HG03159 (cell line): ENCODE data around the gene CTBP2.
"Not testable (repeated sequence)": the region's sequence is repeated elsewhere in the genome, so short reads cannot be mapped to it uniquely, and the experiment has no call there.

Experiments
- ATAC-seq: cut with Tn5 transposase; IDR thresholded peaks from one replicate; pipeline ENCODE4 v1.9.1; 2021; ENCODE audit warnings: mild to moderate bottlenecking, moderate library complexity; ENCODE audit not compliant: unreplicated experiment

Gene CTBP2

GRCh38 chr10:125093199-125093973 is 67.0 kb downstream of the CTBP2 start:
- no peak for ATAC-seq

- no peak for ATAC-seq
Measured at GRCh38 chr10:125092564-125093031, 67.8 kb downstream of the CTBP2 start.

GRCh38 chr10:125091891-125092290 is 68.5 kb downstream of the CTBP2 start:
- no peak for ATAC-seq

- no peak for ATAC-seq
Measured at GRCh38 chr10:125089469-125089868, 70.9 kb downstream of the CTBP2 start.

GRCh38 chr10:125087897-125088215 is 72.5 kb downstream of the CTBP2 start:
- ATAC-seq = no peak

GRCh38 chr10:125087191-125087896 is 73.0 kb downstream of the CTBP2 start:
- no peak for ATAC-seq

GRCh38 chr10:125086691-125087090 is 73.7 kb downstream of the CTBP2 start:
- no peak for ATAC-seq

- ATAC-seq = no peak
Measured at GRCh38 chr10:125085258-125086054, 74.9 kb downstream of the CTBP2 start.

- no peak for ATAC-seq
Measured at GRCh38 chr10:125084614-125085257, 75.6 kb downstream of the CTBP2 start.

GRCh38 chr10:125084191-125084613 is 76.2 kb downstream of the CTBP2 start:
- no peak for ATAC-seq

- ATAC-seq = no peak
Measured at GRCh38 chr10:125083576-125083920, 76.8 kb downstream of the CTBP2 start.

GRCh38 chr10:125082881-125083575 is 77.3 kb downstream of the CTBP2 start:
- ATAC-seq = no peak

GRCh38 chr10:125082471-125082870 is 77.9 kb downstream of the CTBP2 start:
- not testable (repeated sequence) for ATAC-seq

- ATAC-seq = no peak
Measured at GRCh38 chr10:125081931-125082330, 78.4 kb downstream of the CTBP2 start.

- no peak for ATAC-seq
Measured at GRCh38 chr10:125080984-125081383, 79.4 kb downstream of the CTBP2 start.

GRCh38 chr10:125080296-125080695 is 80.1 kb downstream of the CTBP2 start:
- no peak for ATAC-seq

GRCh38 chr10:125079091-125079600 is 81.2 kb downstream of the CTBP2 start:
- ATAC-seq = no peak

- ATAC-seq = no peak
Measured at GRCh38 chr10:125076891-125077541, 83.3 kb downstream of the CTBP2 start.

GRCh38 chr10:125076121-125076825 is 84.1 kb downstream of the CTBP2 start:
- no peak for ATAC-seq
